Measurements from ENCODE around the gene CHRM2.

The CHRM2 gene

DNA sequence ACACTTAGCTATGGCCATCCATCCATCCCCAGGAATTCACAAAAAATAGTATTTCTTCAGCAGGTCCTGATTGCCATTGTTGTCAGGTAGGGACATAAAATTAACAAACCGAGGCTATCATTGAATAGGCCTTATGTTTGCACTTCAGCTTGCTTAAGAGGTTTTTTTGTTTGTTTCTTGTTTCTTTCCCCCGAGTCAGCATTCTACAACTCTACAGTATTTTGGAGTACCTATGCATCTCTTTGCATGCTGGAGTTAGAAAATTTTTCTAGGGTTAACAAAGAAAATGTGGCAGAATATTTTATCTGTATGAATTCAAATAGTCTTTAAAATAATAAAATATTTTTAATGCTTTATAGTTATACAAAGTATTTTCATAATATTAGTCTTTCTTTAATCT lies 26.3 kb downstream of the CHRM2 start:
- no peak for DNase-seq (ENCODE audit: low read depth in 3 of 3)

DNA sequence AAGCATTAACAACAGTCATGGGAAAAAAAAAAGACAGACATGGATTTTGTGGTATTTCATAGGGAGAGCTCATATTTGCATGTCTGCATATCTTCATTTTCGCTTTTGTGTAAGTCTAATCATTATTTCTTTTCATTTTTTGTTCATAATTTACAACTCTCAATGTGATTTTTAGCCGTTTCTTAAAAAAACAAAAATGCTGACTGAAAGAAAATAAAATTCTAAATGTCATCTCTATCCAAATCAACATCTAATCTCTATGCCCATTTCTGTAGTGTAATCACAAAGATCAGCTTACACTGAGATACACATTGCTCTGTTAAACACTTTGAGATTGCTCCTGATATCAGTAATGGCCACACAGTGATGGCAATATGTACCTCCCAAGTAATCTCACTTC lies 29.2 kb downstream of the CHRM2 start:
- DNase-seq (ENCODE audit: low read depth in 3 of 3): no peak

GRCh38 chr7:136900005-136900404 lies 31.6 kb downstream of the CHRM2 start:
- DNase-seq (ENCODE audit: low read depth in 3 of 3): no peak

- DNase-seq (ENCODE audit: low read depth in 3 of 3): no peak
Observed at GRCh38 chr7:136910771-136911170, 42.3 kb downstream of the CHRM2 start.

- no peak for DNase-seq (ENCODE audit: low read depth in 3 of 3)
Observed at GRCh38 chr7:136911344-136911743, 42.9 kb downstream of the CHRM2 start.

GRCh38 chr7:136912339-136912738 lies 43.9 kb downstream of the CHRM2 start:
- no peak for DNase-seq (ENCODE audit: low read depth in 3 of 3)

- no peak for DNase-seq (ENCODE audit: low read depth in 3 of 3)
Observed at GRCh38 chr7:136914016-136914415, 45.6 kb downstream of the CHRM2 start.

DNA sequence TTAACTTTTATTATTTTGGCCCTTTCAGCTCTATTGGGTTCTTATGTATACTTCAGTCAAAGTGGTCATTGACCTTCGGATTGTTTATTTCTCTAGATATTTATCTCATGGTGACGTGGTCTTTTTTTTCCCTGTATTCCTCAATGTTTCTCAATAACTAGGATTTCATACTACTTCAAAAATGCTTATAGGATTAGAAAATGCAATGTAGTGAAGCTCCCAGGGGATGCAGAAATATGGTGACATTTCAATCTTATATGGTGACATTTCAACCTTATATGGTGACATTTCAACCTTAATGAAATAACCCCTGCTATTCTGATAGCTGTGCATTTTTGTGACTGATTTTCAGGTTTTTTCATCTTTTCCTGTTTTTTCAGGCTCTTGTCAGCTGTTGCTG lies 51.4 kb downstream of the CHRM2 start:
- DNase-seq (ENCODE audit: low read depth in 3 of 3): no peak

DNA sequence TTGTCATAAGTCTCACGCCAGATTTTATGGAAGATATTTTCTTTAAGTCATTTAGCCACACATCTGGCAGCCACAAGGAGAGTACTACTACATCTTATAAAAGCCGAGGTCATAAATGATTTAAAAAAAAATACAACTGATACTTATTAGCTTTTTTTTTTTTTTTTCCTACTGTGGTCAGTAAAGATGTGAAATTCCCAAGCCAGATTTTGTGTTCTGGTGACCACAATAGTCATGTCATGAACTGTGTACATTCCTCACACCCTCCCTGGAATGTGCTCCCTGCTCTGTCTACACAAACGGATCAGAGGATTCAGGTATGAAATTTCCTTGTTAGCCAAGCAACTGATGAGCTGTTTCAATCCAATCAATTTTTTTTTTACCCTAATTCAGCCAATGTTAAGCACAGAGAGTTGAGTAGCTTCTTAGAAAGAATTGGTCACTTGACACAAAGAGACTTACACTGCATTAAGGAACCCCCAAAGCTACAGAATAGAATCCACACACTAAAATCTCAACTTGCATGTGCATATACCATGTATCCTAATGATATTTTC lies 54.7 kb downstream of the CHRM2 start:
- no peak for DNase-seq (ENCODE audit: low read depth in 3 of 3)

DNA sequence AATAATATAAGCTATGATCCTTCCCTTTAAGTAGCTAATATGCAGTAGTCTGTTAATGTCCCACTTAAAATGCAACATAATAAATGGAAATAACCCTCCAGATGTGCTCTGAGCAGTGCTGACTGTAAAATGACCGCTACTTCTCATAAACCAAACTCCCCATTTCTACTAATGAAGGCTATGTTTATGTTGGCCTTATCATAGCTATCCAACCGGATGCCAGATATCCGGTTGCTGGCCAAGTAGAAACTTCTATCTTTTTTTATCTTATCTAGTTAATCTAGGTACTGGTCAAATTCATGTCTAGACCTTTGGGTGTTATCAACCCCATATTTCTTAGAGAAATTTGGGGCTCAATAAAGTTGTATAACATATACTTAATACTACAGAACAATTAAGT lies 56.6 kb downstream of the CHRM2 start:
- DNase-seq (ENCODE audit: low read depth in 3 of 3): no peak

GRCh38 chr7:136925556-136925955 lies 57.1 kb downstream of the CHRM2 start:
- DNase-seq (ENCODE audit: low read depth in 3 of 3): no peak

GRCh38 chr7:136931169-136931867 lies 62.9 kb downstream of the CHRM2 start:
- no peak for DNase-seq (ENCODE audit: low read depth in 3 of 3)

GRCh38 chr7:136937436-136937835 lies 69.0 kb downstream of the CHRM2 start:
- DNase-seq (ENCODE audit: low read depth in 3 of 3): no peak

DNA sequence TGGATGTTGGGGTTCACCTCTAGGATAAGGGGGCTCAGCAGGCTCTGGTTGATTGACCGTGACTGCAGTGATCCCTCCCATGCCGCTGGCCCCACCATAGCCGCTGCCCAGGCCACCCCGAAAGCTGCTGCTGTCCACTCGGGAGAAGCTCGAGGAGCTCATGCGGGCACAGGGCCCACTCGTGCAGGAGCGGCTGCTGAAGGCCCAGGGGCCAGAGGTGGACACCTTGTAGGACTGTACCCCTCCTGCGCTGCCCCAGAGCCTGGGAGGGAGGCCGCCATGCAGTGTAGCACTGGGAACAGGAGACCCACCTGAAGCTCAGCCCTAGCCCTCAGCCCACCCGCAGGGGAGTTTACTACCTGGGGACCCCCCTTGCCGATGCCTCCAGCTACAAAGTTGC lies 70.0 kb downstream of the CHRM2 start:
- no peak for DNase-seq (ENCODE audit: low read depth in 3 of 3)

GRCh38 chr7:136940122-136940521 lies 71.7 kb downstream of the CHRM2 start:
- no peak for DNase-seq (ENCODE audit: low read depth in 3 of 3)

GRCh38 chr7:136940917-136941316 lies 72.5 kb downstream of the CHRM2 start:
- DNase-seq (ENCODE audit: low read depth in 3 of 3): no peak

- DNase-seq (ENCODE audit: low read depth in 3 of 3): no peak
Observed at GRCh38 chr7:136941816-136942215, 73.4 kb downstream of the CHRM2 start.

DNA sequence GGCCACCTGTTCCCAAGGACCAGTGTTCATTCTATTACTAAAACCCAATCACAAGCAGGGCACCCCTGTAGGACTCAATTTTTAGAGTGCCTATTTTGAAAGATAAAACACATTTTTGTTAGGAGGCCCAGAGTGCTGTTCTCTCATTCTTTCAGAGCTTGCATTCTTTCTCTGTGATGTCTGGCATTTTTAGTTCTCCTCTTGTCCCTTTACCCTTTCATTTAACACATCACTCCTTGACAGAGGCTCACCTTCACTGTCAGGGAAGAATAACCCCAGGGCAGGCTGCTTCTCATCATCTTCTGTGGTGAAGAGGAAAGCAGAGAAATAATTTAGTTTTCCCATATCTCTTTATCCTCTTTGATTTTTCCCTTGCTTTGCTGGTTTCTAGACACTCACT lies 73.9 kb downstream of the CHRM2 start:
- DNase-seq (ENCODE audit: low read depth in 3 of 3): no peak

DNA sequence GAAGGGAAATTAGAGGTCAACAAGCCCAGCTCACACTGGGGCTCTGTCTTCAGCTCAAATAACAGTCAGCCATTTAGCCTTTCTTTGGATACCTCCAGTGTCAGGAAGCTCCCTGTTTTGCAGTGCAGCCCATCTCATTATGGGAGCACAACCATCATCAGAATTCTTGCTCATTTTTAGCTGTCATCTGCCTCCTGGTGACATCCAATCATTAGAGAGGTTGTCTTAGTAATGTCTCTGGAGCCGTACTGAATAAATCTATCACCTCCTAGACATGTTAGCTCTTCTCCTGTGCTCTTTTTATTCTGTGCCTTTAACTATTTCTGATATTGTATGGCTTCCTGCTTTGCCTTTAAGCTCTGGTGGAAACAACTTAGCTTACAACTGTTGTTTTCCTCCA lies 74.5 kb downstream of the CHRM2 start:
- DNase-seq (ENCODE audit: low read depth in 3 of 3): no peak

GRCh38 chr7:136947347-136947746 lies 78.9 kb downstream of the CHRM2 start:
- DNase-seq (ENCODE audit: low read depth in 3 of 3): no peak

DNA sequence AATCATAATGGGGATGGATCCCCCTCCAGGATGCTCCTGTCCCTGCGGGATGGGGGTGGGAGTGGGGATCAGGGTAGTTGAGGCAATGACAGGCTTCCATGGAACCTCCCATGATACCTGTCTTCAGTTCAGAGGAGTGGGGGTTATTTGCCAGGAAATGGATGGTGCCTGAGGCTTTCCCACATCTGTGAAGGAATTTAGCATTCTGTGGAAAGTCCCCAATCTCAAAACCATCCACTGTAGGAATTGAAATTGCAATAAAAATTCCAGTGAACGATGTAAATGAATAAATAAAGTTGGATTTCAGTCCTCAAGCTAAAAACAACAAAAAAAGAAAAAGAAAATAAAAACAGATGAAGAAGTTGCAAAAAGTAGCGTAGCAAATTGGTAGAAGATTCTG lies 81.9 kb downstream of the CHRM2 start:
- no peak for DNase-seq (ENCODE audit: low read depth in 3 of 3)

DNA sequence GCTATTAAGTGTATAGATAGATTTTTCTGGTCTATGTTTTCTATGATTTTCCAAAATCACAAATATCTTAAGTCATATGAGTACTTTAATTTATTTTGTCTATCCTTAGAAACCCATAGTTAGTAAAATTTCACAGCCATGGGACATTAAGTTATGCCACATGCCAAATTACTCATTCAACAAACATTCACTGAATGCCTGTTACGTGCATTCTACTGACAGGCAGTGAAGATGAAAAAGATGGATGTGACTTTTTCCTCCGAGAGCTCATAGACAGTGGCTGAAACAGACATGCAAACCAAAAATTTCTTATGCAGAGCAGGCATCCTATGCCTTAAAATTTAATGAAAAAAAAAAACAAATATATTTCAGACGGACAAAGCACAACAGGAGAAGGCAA lies 84.9 kb downstream of the CHRM2 start:
- no peak for DNase-seq (ENCODE audit: low read depth in 3 of 3)

DNA sequence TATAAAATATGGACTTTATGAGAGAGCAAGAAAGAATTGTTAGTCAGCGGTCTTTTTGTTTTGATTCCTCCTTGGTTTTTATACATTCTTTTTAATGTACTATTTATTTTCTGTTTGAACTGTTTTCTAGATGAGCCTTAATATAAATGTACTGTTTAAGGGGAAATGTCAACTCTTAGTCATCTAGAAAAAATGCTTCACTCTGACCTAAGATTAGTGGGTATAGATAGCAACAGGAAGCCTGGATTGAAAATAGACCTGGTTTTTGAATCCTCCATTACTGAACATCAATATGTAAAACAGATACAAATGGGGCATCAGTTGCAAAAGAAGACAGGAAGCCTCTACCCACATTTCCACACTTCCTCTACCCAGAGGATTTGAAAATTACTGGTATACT lies 87.8 kb downstream of the CHRM2 start:
- DNase-seq (ENCODE audit: low read depth in 3 of 3): no peak

DNA sequence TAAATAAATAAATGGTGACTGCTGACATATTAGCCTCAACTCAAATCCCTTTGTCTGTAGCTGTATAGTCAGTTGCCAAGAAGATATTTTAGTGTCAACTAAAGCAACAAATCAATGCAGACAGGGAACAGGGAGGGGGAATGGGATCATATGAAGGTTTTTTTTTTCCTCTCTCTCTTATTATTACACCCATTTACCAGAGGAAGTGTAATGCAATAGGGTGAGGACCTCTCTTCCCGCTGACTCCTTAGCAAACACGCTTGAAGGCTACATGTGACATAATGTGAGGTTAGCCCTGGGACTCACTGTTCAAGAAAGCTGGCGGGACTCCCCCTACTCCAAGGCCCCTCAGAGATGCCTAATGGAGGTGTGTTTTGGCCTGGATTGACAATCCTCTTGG lies 88.2 kb downstream of the CHRM2 start:
- DNase-seq (ENCODE audit: low read depth in 3 of 3): no peak
